ENCODE results near the gene GTPBP3.

DNA sequence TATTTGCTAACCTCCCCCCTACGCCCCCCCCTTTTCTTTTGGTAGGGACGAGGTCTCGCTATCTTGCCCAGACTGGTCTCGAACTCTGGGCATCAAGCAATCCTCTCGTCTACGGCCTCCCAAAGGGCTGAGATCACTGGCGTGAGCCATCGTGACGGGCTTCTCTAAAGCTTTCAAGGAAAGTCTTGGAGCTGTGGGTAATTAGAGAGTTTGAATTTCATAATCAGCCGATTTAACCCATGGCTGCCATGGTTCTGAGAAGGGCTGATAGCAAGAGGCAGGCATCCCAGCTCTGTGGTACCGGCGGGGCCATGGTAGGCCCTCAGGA, 33.4 kb upstream of the GTPBP3 start:
- TF ChIP-seq, protein P1, sequence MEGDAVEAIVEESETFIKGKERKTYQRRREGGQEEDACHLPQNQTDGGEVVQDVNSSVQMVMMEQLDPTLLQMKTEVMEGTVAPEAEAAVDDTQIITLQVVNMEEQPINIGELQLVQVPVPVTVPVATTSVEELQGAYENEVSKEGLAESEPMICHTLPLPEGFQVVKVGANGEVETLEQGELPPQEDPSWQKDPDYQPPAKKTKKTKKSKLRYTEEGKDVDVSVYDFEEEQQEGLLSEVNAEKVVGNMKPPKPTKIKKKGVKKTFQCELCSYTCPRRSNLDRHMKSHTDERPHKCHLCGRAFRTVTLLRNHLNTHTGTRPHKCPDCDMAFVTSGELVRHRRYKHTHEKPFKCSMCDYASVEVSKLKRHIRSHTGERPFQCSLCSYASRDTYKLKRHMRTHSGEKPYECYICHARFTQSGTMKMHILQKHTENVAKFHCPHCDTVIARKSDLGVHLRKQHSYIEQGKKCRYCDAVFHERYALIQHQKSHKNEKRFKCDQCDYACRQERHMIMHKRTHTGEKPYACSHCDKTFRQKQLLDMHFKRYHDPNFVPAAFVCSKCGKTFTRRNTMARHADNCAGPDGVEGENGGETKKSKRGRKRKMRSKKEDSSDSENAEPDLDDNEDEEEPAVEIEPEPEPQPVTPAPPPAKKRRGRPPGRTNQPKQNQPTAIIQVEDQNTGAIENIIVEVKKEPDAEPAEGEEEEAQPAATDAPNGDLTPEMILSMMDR (conservative IDR thresholded peaks at IDR 0.05 in 1 of 2, IDR thresholded peaks at IDR 0.05 in 1 of 2; ENCODE audit: extremely low read depth in 1 of 2, insufficient read depth in 1 of 2, low read depth in 1 of 2, low read length in 2 of 2) = no peak
- no peak for TF ChIP-seq EZH2 (IDR thresholded peaks at IDR 0.05; ENCODE audit: borderline replicate concordance, low read length)

Data from mammary epithelial cell (primary cell).